Activated naive CD8-positive, alpha-beta T cell treated with anti-CD3 and anti-CD28 coated beads, Interleukin-2, amount 50 U/mL, for 16 hours (primary cell): Measurements from ENCODE around the gene CGREF1.
A peak's percentile ranks its signal among the peaks of the same experiment; 100 is the strongest.
"Not testable (repeated sequence)": the region's sequence is repeated elsewhere in the genome, so short reads cannot be mapped to it uniquely, and the experiment has no call there.

Source experiments
- DNase-seq: peaks from one replicate; pipeline ENCODE4 v3.0.0-alpha.2; 2020; ENCODE audit warnings: low read depth, low spot score

CGREF1 gene

DNA sequence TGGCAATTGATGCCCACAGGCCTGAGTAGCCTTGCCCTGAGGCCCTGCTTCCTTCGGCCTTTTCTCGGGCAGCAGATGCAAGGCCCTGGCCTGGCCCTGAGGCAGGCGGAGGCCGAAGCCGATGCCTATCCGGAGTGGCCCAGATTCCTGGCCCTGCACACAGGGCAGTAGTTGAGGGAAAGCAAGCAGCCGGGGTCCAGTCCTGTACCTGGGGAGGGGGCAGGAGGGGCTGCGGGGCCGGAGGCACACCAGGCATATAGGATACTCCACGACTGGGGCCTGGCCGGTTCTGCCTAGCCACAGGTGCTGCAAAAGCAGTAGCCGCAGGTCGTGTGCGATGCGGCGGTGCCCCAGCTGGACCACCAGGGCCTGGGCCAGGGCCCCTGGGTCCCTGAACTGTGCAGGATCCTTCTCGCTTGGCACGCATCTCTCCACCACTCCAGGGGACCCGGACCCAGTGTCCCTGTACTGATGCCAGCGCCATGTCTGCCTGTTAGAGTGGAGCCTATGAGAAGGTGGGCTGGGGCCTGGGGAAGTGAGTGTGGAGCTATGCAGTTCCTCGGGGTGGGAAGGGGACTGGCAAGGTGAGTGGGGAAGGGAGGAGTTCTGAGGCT lies 18.5 kb upstream of the CGREF1 start:
- no peak for DNase-seq

- DNase-seq, result no peak
Measured at GRCh38 chr2:27136751-27137150, 17.8 kb upstream of the CGREF1 start.

DNA sequence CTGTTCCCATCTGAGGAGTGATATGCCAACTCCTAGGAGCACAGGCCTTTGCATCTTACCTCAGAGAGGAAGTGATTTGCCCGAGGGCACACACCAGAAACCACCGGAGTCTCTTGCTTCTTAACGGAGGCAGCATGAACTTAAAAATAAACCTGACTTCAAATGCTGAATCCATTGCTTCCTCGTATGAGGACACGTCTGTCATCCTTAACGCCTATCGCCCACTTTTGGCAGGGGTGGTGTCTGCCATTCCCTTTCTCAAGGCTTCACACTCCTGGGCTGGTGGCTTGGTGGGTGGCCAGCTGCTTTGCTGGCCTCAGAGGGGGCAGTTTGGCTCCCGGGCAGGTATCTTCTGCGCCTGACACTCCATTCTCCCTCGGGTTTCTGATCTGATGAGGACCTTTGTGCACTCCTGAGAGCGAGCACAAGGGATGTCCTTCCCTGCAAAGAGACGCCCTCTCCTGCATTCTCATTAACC lies 16.6 kb upstream of the CGREF1 start:
- no peak for DNase-seq

GRCh38 chr2:27134781-27135477 lies 16.0 kb upstream of the CGREF1 start:
- no peak for DNase-seq

DNA sequence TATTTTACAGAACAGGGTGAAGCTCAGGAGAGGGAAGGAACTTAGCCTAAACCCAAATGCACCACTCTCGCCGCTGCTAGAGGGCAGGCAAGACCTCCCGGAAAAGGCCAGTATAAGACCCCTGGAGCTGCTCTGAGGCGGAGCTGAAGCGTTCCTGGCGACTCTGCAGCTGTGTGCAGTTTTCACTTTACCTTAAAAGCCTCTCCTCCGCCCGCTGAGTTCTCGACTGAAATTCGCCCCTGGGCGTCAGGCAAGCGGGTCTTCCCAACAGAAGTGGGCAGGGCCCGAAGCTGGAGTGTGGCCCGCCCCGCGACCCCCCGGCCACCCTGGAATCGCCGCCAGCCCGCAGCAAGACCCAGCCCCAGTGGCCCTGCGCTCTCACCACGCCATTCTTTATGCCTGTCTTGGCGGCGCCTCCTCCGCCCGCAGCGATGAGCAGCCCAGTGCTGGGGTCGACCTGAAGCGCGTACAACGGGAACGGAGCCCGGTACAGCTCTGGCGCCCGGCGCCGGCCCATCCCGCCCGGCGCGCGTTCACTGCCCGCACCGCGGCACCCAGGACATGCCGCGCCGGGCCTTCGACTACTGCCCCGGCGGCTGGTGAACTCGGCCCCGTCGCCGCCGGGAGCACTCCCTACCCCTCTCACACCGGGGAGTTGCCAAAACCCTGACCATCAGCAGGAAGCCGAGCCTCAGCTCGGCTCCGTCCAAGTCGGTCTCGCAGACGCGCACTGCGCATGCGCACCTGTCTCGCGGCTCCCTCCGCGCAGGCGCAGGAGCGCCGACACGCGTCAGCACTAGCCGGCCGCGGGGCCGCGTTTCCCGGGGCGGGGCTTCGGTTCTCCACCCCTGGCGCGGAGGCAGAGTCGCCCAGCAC lies 15.2 kb upstream of the CGREF1 start, which contains the start of gene PREB:
Gene PREB (minus strand): TSS at position 732 of the 876 bp plus-strand sequence. CDS start 215 bp downstream, at position 517.
- peak; percentile 98 for DNase-seq

- DNase-seq, result no peak
Measured at GRCh38 chr2:27133195-27133875, 14.4 kb upstream of the CGREF1 start.

DNA sequence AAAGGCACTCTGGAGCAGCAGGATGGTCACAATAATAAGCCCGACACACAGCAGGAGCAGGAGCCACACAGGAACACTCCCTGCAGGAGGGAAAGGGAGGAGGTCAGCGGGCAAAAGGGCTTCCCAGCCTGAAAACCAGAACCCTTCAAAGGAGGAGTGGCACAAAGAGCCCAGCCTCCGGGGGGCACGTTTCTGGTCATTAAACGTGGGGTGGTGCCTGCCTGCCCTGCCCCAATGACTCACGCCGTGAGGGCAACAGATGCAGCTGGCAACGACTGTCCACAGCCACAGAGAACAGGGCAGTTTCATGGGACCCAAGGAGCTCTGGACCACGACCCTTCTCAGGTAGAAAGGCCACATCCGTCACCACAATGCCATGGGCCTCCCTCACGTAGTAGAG lies 12.5 kb upstream of the CGREF1 start:
- no peak for DNase-seq

- no peak for DNase-seq
Measured at GRCh38 chr2:27130396-27130795, 11.5 kb upstream of the CGREF1 start.

GRCh38 chr2:27128668-27129571 lies 10.0 kb upstream of the CGREF1 start:
- no peak for DNase-seq

GRCh38 chr2:27127883-27128667 lies 9.1 kb upstream of the CGREF1 start:
- DNase-seq, result no peak

DNA sequence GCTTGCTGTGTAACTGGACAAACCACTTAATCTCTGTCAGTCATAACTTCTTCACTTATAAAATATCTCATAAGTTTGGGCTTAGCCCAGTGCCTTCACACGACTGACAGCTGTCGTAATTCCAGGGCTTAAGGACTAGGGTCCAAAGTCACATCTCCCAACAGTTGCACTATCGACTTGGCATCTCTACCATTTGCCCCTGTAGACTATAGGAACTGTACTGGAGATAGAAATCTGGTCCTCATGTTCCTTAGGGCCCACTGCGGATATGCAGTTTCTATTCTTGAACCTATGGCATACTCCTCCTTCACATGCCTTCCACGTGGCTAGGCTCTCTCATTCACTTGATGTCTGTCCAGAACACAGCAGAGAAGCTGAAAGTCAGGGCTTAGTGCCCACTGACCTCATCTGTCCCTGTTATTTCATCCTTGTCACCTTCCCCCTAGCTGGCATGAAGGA lies 7.4 kb upstream of the CGREF1 start:
- no peak for DNase-seq

DNA sequence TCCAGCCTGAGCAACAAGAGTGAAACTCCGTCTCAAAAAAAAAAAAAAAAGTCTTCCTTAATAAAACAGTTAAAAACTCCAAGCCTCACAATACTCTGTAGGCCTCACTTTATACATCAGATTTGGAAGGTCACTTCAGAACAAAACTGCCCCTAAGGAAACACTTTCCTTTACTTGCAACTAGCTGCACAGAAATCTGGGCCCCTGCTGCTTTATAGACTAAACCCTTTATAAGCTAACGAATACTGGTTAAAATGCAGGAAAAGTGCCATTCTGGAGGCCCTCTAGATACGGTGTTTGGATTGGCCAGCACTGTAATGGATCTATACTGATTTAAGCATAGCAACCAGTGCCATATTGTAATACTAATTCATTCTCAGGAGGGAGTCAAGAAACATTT lies 6.2 kb upstream of the CGREF1 start:
- no peak for DNase-seq

- DNase-seq, result no peak
Measured at GRCh38 chr2:27123302-27124150, 4.6 kb upstream of the CGREF1 start, which contains the start of gene ABHD1. Gene ABHD1 (plus strand): TSS chr2:27123815. CDS start chr2:27123949, 134 bp downstream.

DNA sequence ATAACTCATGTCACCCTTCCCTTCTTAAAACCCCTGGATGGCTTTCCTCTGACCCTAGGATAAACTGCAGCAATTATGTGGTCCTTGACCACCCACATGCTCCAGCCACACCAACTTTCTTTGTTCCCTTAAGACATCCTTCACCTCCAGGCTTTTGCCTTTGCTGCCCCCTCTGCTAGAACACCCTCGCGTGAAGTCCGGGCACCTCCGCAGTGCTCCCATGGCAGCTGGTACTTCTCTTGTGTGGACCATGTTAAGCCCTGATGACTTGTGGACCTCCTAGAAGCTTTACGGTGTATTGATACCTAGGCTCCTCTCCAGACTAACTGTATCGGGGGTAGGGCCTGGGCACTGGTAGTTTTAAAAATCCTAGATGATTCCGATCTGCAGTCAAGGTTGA lies 3.9 kb upstream of the CGREF1 start:
- no peak for DNase-seq

DNA sequence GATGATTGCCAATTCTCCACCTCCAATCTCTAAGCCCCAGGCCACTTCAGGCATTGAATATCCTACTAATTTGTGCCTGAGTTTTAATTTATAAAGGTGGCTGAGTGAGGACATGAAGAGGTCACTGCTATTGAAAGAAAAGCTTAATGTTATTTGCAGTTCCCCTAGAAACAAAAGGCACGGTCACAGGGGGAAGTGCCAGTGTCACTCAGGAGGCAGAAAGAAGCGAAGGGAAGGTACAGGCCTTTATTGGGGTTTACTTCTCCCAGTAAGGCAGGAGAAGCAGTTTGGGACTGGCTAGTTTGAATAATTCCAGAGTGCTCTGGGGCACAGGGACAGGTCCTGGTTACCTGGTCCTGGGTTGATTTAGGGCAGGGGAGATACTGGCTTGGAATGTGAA lies 3.0 kb upstream of the CGREF1 start:
- no peak for DNase-seq

DNA sequence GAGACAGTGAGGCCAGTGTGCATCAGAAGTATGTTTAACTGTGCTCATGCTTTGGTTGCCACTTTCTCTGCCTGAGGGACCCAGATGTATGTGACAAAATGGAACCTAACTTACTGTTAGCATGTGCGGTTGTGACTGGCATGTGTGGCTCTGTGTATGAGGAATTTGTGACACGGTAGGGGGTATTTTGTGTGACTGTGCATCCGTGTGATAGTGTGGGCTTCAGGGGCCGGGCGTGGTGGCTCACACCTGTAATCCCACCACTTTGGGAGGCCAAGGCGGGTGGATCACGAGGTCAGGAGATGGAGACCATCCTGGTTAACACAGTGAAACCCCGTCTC lies 372 bp upstream of the CGREF1 start:
- not testable (repeated sequence) for DNase-seq

- no peak for DNase-seq
Measured at GRCh38 chr2:27117995-27118524, 868 bp downstream of the CGREF1 start.

- no peak for DNase-seq
Measured at GRCh38 chr2:27115519-27115918, 3.4 kb downstream of the CGREF1 start.
